ENCODE measurements around the gene SLC7A9.
"Not testable (repeated sequence)": the region's sequence is repeated elsewhere in the genome, so short reads cannot be mapped to it uniquely, and the experiment has no call there.

Gene SLC7A9

GRCh38 chr19:32876236-32876918, 6.8 kb upstream of the SLC7A9 start:
- DNase-seq (no peak), ATAC-seq (no peak)
- Mint-ChIP-seq H3K9me3 (no peaks in the 10 kb centered on the region), H3K36me3 (ENCODE audit: low read depth) (peaks cover 7% of the 10 kb centered on the region), H3K4me3 (no peak overlapping the region), H3K4me1 (no peaks in the 10 kb centered on the region), H3K27ac (no peak overlapping the region), H3K27me3 (no peaks in the 10 kb centered on the region)

- no peaks in the 10 kb centered on the region for H3K4me1 Mint-ChIP-seq
Observed at GRCh38 chr19:32875428-32875827, 5.9 kb upstream of the SLC7A9 start.

GRCh38 chr19:32874605-32875004, 5.0 kb upstream of the SLC7A9 start:
- H3K4me3 Mint-ChIP-seq: no peak overlapping the region
- no peaks in the 10 kb centered on the region for H3K9me3 Mint-ChIP-seq
- no peak for DNase-seq
- H3K4me1 Mint-ChIP-seq: no peaks in the 10 kb centered on the region
- H3K36me3 Mint-ChIP-seq (ENCODE audit: low read depth): peaks cover 6% of the 10 kb centered on the region
- no peak overlapping the region for H3K27ac Mint-ChIP-seq
- ATAC-seq: no peak
- no peaks in the 10 kb centered on the region for H3K27me3 Mint-ChIP-seq

More at GRCh38 chr19:32875428-32875827, 5.9 kb upstream of the SLC7A9 start:
- DNase-seq (no peak), ATAC-seq (no peak)
- Mint-ChIP-seq H3K27me3 (no peaks in the 10 kb centered on the region), H3K27ac (no peak overlapping the region), H3K4me3 (no peak overlapping the region), H3K36me3 (ENCODE audit: low read depth) (peaks cover 7% of the 10 kb centered on the region), H3K9me3 (no peaks in the 10 kb centered on the region)

GRCh38 chr19:32873247-32873959, 3.8 kb upstream of the SLC7A9 start:
- H3K36me3 Mint-ChIP-seq (ENCODE audit: low read depth): peaks cover 4% of the 10 kb centered on the region
- no peaks in the 10 kb centered on the region for H3K9me3 Mint-ChIP-seq
- H3K27me3 Mint-ChIP-seq: no peaks in the 10 kb centered on the region
- H3K4me3 Mint-ChIP-seq: no peak overlapping the region
- no peaks in the 10 kb centered on the region for H3K4me1 Mint-ChIP-seq
- no peak overlapping the region for H3K27ac Mint-ChIP-seq
- DNase-seq: no peak
- ATAC-seq: no peak

GRCh38 chr19:32872391-32872790, 2.8 kb upstream of the SLC7A9 start:
- Mint-ChIP-seq H3K4me3 (no peak overlapping the region), H3K27ac (no peak overlapping the region), H3K27me3 (no peaks in the 10 kb centered on the region), H3K36me3 (ENCODE audit: low read depth) (no peaks in the 10 kb centered on the region), H3K4me1 (no peaks in the 10 kb centered on the region), H3K9me3 (no peaks in the 10 kb centered on the region)
- ATAC-seq: no peak
- DNase-seq: no peak

GRCh38 chr19:32870981-32871451, 1.4 kb upstream of the SLC7A9 start:
- ATAC-seq (no peak), DNase-seq (no peak)
- no peaks in the 10 kb centered on the region for H3K36me3 Mint-ChIP-seq (ENCODE audit: low read depth)
- no peak overlapping the region for H3K4me3 Mint-ChIP-seq
- no peaks in the 10 kb centered on the region for H3K27me3 Mint-ChIP-seq
- H3K9me3 Mint-ChIP-seq: no peaks in the 10 kb centered on the region
- H3K4me1 Mint-ChIP-seq: no peaks in the 10 kb centered on the region
- H3K27ac Mint-ChIP-seq: no peak overlapping the region

GRCh38 chr19:32869966-32870573, 503 bp upstream of the SLC7A9 start:
- Mint-ChIP-seq H3K27me3 (no peaks in the 10 kb centered on the region), H3K27ac (no peak overlapping the region), H3K4me1 (no peaks in the 10 kb centered on the region), H3K4me3 (no peak overlapping the region), H3K9me3 (no peaks in the 10 kb centered on the region), H3K36me3 (ENCODE audit: low read depth) (no peaks in the 10 kb centered on the region)
- ATAC-seq: no peak
- no peak for DNase-seq

GRCh38 chr19:32868206-32868950, 1.2 kb downstream of the SLC7A9 start:
- DNase-seq (no peak), ATAC-seq (no peak)
- Mint-ChIP-seq H3K4me3 (no peak overlapping the region), H3K4me1 (no peaks in the 10 kb centered on the region), H3K27ac (no peak overlapping the region), H3K36me3 (ENCODE audit: low read depth) (no peaks in the 10 kb centered on the region), H3K27me3 (no peaks in the 10 kb centered on the region), H3K9me3 (no peaks in the 10 kb centered on the region)

GRCh38 chr19:32867436-32867835, 2.1 kb downstream of the SLC7A9 start:
- not testable (repeated sequence) for H3K9me3 Mint-ChIP-seq; H3K27me3 Mint-ChIP-seq; DNase-seq; H3K36me3 Mint-ChIP-seq (ENCODE audit: low read depth); H3K4me3 Mint-ChIP-seq; H3K4me1 Mint-ChIP-seq; H3K27ac Mint-ChIP-seq; ATAC-seq

- Mint-ChIP-seq H3K4me1 (no peaks in the 10 kb centered on the region), H3K27me3 (no peaks in the 10 kb centered on the region), H3K27ac (no peak overlapping the region), H3K9me3 (no peaks in the 10 kb centered on the region), H3K4me3 (no peak overlapping the region), H3K36me3 (ENCODE audit: low read depth) (no peaks in the 10 kb centered on the region)
- no peak for ATAC-seq
- no peak for DNase-seq
Observed at GRCh38 chr19:32866564-32867265, 2.9 kb downstream of the SLC7A9 start.

GRCh38 chr19:32866061-32866460, 3.5 kb downstream of the SLC7A9 start:
- Mint-ChIP-seq H3K36me3 (ENCODE audit: low read depth) (no peaks in the 10 kb centered on the region), H3K27ac (no peak overlapping the region), H3K4me3 (no peak overlapping the region), H3K4me1 (no peaks in the 10 kb centered on the region), H3K27me3 (no peaks in the 10 kb centered on the region), H3K9me3 (no peaks in the 10 kb centered on the region)
- DNase-seq (no peak), ATAC-seq (no peak)

GRCh38 chr19:32865326-32865725, 4.2 kb downstream of the SLC7A9 start:
- H3K4me1 Mint-ChIP-seq: no peaks in the 10 kb centered on the region
- no peak overlapping the region for H3K4me3 Mint-ChIP-seq
- ATAC-seq (no peak), DNase-seq (no peak)
- H3K27me3 Mint-ChIP-seq: no peaks in the 10 kb centered on the region
- H3K9me3 Mint-ChIP-seq: no peaks in the 10 kb centered on the region
- H3K36me3 Mint-ChIP-seq (ENCODE audit: low read depth): no peaks in the 10 kb centered on the region
- no peak overlapping the region for H3K27ac Mint-ChIP-seq

GRCh38 chr19:32864318-32865007, 5.1 kb downstream of the SLC7A9 start:
- H3K27me3 Mint-ChIP-seq: no peaks in the 10 kb centered on the region
- ATAC-seq (no peak), DNase-seq (no peak)
- H3K9me3 Mint-ChIP-seq: no peaks in the 10 kb centered on the region
- H3K4me1 Mint-ChIP-seq: no peaks in the 10 kb centered on the region
- H3K4me3 Mint-ChIP-seq: no peak overlapping the region
- H3K36me3 Mint-ChIP-seq (ENCODE audit: low read depth): no peaks in the 10 kb centered on the region
- H3K27ac Mint-ChIP-seq: no peak overlapping the region

GRCh38 chr19:32863841-32864240, 5.7 kb downstream of the SLC7A9 start:
- Mint-ChIP-seq H3K9me3 (no peaks in the 10 kb centered on the region), H3K4me1 (no peaks in the 10 kb centered on the region), H3K27me3 (no peaks in the 10 kb centered on the region), H3K27ac (no peak overlapping the region), H3K36me3 (ENCODE audit: low read depth) (no peaks in the 10 kb centered on the region), H3K4me3 (no peak overlapping the region)
- DNase-seq (no peak), ATAC-seq (no peak)
